Measurements from ENCODE around the gene MT1B.
"Not testable (repeated sequence)": the region's sequence is repeated elsewhere in the genome, so short reads cannot be mapped to it uniquely, and the experiment has no call there.

Gene MT1B

DNA sequence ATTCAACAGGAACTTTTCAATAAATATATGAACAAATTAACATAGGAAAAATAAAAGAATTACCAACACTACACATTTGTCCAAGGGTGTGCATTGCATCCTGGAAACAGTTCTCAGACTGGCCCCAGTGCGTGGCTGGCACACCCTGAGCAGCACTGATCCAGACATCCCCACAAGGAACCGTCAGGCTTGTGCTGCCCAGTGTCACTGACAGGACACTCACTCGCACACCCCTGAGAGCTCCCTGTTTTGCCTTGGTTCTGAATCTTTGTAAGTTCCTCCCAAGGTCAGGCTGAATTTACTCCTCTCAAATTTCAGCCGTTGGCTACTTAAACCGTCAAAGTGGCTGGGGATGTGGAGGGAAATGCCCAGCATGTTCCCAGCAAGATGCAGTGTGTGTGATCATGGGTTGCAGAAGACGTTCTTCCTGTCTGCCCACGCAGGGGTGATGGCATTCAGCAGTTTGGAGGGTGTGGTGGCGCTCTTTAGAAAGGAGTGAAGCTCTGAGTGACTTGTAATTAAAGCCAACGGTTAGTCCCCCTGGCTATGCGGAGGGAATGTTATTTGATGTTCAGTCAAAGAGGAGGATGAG lies 41.6 kb upstream of the MT1B start:
- no peak for DNase-seq (ENCODE audit: insufficient read length)
- TF ChIP-seq POLR2AphosphoS5 (IDR thresholded peaks at IDR 0.05; ENCODE audit: low read depth, low read length), result no peak
- TF ChIP-seq TAF1 (IDR thresholded peaks at IDR 0.05; ENCODE audit: borderline replicate concordance, low read depth, low read length), result no peak
- no peak; the same call in 1 of the 2 replicates for TF ChIP-seq POLR2A (IDR thresholded peaks at IDR 0.05; ENCODE audit: low read depth, low read length)
- FAIRE-seq, result no peak

GRCh38 chr16:56610609-56611111 lies 41.0 kb upstream of the MT1B start:
- DNase-seq (ENCODE audit: insufficient read length) (no peak), FAIRE-seq (no peak)
- no peak for TF ChIP-seq TAF1 (IDR thresholded peaks at IDR 0.05; ENCODE audit: borderline replicate concordance, low read depth, low read length)
- TF ChIP-seq POLR2AphosphoS5 (IDR thresholded peaks at IDR 0.05; ENCODE audit: low read depth, low read length), result no peak
- TF ChIP-seq POLR2A (IDR thresholded peaks at IDR 0.05; ENCODE audit: low read depth, low read length), result no peak

DNA sequence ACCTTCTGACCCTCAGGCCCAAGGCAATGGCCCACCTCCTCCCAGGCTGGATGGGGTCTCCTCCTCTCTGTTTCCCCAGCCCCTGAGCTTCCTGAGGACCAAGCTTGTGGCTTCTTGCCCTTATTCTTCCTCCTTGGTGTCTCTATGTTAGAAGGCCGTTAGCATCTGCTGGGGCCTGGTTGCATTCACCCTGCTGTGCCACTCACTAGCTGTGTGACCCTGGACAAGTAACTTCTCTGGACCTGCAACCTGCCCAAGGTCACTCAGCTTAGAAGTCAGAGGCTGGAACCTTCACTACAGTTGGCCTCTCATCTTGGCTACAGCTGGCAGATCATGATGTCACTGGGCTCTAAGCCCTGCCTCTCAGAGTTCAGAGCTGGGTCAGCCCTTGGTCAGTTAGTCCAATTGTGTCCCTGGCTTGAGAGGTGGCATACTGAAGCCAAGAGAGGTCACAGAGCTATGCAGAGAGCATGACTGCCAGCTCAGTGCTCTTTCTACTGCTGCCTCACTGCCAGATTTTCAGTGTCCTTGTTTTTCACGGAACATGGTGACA lies 40.3 kb upstream of the MT1B start:
- FAIRE-seq, result no peak
- no peak for DNase-seq (ENCODE audit: insufficient read length)
- TF ChIP-seq TAF1 (IDR thresholded peaks at IDR 0.05; ENCODE audit: borderline replicate concordance, low read depth, low read length) (no peak), POLR2AphosphoS5 (IDR thresholded peaks at IDR 0.05; ENCODE audit: low read depth, low read length) (no peak), POLR2A (IDR thresholded peaks at IDR 0.05; ENCODE audit: low read depth, low read length) (no peak)

- FAIRE-seq (no peak), DNase-seq (ENCODE audit: insufficient read length) (no peak)
- no peak for TF ChIP-seq POLR2AphosphoS5 (IDR thresholded peaks at IDR 0.05; ENCODE audit: low read depth, low read length)
- no peak for TF ChIP-seq POLR2A (IDR thresholded peaks at IDR 0.05; ENCODE audit: low read depth, low read length)
- no peak for TF ChIP-seq TAF1 (IDR thresholded peaks at IDR 0.05; ENCODE audit: borderline replicate concordance, low read depth, low read length)
Observed at GRCh38 chr16:56613706-56614105, 38.0 kb upstream of the MT1B start.

DNA sequence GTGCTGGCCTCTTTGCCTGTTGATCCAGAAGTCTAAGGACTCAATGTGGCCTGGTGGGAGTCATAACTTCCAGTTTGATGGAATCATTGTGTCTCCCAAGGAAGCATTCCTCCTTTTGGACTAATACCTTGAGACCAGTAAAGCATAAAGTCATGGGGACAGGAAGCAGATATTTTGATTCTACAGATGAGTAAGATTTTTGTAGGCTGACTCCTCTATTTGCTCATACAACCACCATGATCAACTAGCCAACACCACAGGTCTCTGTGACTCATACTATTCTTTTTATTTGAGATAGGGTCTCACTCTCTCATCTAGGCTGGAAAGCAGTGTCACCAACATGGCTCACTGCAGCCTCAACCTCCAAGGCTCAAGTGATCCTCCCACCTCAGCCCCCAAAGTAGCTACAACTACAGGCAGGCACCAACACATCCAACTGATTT lies 37.1 kb upstream of the MT1B start:
- FAIRE-seq (no peak), DNase-seq (ENCODE audit: insufficient read length) (no peak)

DNA sequence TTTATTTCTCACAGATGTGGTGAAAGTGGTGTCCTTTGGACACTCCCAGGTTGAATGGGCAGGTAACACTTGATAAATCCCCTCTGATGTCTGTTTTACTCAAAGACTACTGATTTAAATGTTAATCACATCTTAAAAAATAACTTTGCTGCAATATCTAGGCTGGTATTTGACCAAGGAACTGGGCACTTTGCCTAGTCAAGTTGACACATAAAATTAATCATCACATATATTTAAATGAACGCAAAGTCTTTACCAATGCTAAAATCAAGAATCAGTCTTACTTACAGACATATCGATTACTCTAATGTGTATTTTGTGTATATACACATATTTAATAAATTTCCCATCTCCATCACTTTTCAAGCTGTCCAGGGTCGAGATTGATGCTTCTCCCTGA lies 36.3 kb upstream of the MT1B start:
- DNase-seq (ENCODE audit: insufficient read length) (no peak), FAIRE-seq (no peak)
- no peak for TF ChIP-seq POLR2AphosphoS5 (IDR thresholded peaks at IDR 0.05; ENCODE audit: low read depth, low read length)
- TF ChIP-seq TAF1 (IDR thresholded peaks at IDR 0.05; ENCODE audit: borderline replicate concordance, low read depth, low read length), result no peak
- TF ChIP-seq POLR2A (IDR thresholded peaks at IDR 0.05; ENCODE audit: low read depth, low read length), result no peak

More for the DNA sequence above, 37.1 kb upstream of the MT1B start:
- no peak for TF ChIP-seq TAF1 (IDR thresholded peaks at IDR 0.05; ENCODE audit: borderline replicate concordance, low read depth, low read length)
- TF ChIP-seq POLR2A (IDR thresholded peaks at IDR 0.05; ENCODE audit: low read depth, low read length), result no peak
- no peak for TF ChIP-seq POLR2AphosphoS5 (IDR thresholded peaks at IDR 0.05; ENCODE audit: low read depth, low read length)

GRCh38 chr16:56616608-56617211 lies 35.0 kb upstream of the MT1B start:
- no peak for DNase-seq (ENCODE audit: insufficient read length)
- no peak for FAIRE-seq
- TF ChIP-seq POLR2AphosphoS5 (IDR thresholded peaks at IDR 0.05; ENCODE audit: low read depth, low read length) (no peak), TAF1 (IDR thresholded peaks at IDR 0.05; ENCODE audit: borderline replicate concordance, low read depth, low read length) (no peak), POLR2A (IDR thresholded peaks at IDR 0.05; ENCODE audit: low read depth, low read length) (no peak)

- DNase-seq (ENCODE audit: insufficient read length), result no peak
- FAIRE-seq, result no peak
- no peak for TF ChIP-seq TAF1 (IDR thresholded peaks at IDR 0.05; ENCODE audit: borderline replicate concordance, low read depth, low read length)
- no peak for TF ChIP-seq POLR2AphosphoS5 (IDR thresholded peaks at IDR 0.05; ENCODE audit: low read depth, low read length)
Observed at GRCh38 chr16:56617212-56618085, 34.2 kb upstream of the MT1B start.

DNA sequence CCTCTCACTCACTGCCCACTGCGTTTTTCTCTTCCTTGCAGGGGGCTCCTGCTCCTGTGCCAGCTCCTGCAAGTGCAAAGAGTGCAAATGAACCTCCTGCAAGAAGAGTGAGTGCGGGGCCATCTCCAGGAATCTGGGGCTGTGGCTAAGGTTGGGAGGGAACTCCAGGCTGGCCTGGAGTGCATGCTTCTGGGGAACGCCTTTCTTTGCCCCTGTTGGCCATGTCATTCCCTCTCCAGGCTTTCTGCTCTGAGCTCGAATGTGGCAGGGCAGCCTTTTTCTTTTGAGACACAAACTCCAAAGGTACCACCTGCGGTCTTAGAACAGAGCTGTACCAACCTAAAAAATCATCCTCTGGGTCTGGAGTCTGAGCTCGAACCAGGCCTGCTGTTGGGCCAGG lies 33.5 kb upstream of the MT1B start:
- no peak for FAIRE-seq
- TF ChIP-seq TAF1 (IDR thresholded peaks at IDR 0.05; ENCODE audit: borderline replicate concordance, low read depth, low read length) (no peak), POLR2A (IDR thresholded peaks at IDR 0.05; ENCODE audit: low read depth, low read length) (no peak), POLR2AphosphoS5 (IDR thresholded peaks at IDR 0.05; ENCODE audit: low read depth, low read length) (no peak)
- no peak for DNase-seq (ENCODE audit: insufficient read length)

- FAIRE-seq, result no peak
- no peak for TF ChIP-seq POLR2A (IDR thresholded peaks at IDR 0.05; ENCODE audit: low read depth, low read length)
- TF ChIP-seq POLR2AphosphoS5 (IDR thresholded peaks at IDR 0.05; ENCODE audit: low read depth, low read length), result no peak
- no peak for TF ChIP-seq TAF1 (IDR thresholded peaks at IDR 0.05; ENCODE audit: borderline replicate concordance, low read depth, low read length)
Observed at GRCh38 chr16:56620339-56620897, 31.3 kb upstream of the MT1B start.

GRCh38 chr16:56621665-56622445 lies 29.8 kb upstream of the MT1B start:
- not testable (repeated sequence) for FAIRE-seq; DNase-seq (ENCODE audit: insufficient read length)

More at GRCh38 chr16:56620339-56620897, 31.3 kb upstream of the MT1B start:
- DNase-seq (ENCODE audit: insufficient read length), result no peak

DNA sequence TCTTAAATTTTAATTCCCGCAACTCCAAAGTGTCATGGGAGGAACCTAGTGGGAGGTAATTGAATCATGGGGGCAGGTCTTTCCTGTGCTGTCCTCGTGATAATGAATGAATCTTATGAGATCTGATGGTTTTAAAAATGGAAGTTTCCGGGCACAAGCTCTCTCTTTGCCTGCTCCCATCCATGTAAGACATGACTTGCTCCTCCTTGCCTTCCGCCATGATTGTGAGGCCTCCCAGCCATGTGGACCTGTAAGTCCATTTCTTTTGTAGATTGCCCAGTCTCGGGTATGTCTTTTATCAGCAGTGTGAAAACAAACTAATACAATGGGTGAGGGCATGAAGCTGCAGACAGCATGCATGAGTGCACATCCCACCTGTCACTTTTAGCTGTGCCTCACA lies 28.5 kb upstream of the MT1B start:
- DNase-seq (ENCODE audit: insufficient read length); FAIRE-seq: not testable (repeated sequence)
